Stimulated activated CD4-positive, alpha-beta T cell treated with anti-CD3 and anti-CD28 coated beads, Interleukin-1b, Interleukin-23, amount 100 ng/mL, for 1 hour (primary cell): ENCODE results near the gene TBKBP1.

Experiments used
- DNase-seq, 2 donors: peaks; one replicate each; pipeline ENCODE4 v3.0.0-alpha.2; 2020; ENCODE audit warnings: low read depth in 2 of 2

The TBKBP1 gene

GRCh38 chr17:47693731-47694580 lies at the start of gene TBKBP1:
TSS of gene TBKBP1 (plus strand) at chr17:47694161. CDS start at chr17:47696113, 1,952 bp downstream.
- DNase-seq, result no peak

DNA sequence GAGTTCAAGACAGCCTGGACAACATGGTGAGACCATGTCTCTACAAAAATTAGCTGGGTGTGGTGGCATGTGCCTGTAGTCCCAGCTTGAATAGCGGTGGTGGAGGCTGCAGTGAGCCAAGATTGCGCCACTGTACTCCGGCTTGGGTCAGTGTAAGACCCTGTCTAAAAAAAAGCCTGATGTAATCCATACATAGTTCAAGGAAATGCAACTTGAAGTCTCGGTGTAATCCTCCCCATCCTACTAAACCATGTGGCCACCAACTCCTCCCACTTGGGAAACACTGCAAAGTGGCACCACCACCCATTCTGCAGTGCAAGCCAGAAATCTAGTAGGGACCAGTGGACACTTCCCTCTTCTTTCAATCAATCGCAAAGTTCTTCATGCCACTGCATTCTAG lies 49.6 kb upstream of the TBKBP1 start:
- no peak for DNase-seq

DNA sequence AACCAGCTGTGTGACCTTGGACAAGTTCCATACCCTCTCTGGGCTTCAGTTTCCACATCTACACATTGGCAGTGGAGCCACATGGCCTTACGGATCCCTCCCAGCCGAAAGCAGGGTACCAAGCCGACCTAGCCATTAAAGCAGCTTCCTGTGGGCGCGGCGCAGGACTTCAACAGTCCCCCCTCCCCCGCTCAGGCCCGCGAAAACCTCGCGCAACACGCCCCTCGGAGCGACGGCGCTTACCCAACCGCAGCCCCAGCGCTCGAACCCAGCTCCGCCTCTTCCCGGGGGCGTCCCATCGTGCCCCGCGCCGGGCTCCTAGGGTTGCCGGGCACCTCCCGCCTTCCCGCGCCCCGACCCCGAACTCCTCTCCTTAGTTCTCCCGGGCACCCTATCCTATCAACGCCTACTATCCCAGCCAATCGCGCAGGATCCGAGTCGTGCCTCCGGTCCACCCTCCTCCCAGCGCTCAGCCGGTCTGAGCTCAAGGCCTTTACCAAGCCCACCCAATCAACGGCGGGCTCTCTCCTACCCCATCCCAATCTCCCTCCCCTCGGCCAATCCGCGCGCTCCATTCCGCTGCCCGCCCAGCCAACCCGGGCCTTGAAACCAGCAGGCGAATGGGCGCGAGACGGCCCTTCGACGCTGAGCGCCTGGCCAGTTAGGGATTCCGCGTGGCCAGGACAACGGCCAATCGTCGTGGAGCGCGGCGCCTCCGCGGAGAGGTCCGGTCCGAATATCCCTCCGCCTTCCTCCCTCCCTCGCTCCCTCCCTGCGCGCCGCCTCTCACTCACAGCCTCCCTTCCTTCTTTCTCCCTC lies 44.6 kb upstream of the TBKBP1 start, which contains the start of gene KPNB1:
Gene KPNB1, plus strand, starts transcription at position 767 of the 819 bp plus-strand sequence. CDS start 326 bp downstream, outside the sequence.
- peak; percentile 84 to 92 for DNase-seq

- peak in 1 of 2 donors; percentile 38 for DNase-seq
Observed at GRCh38 chr17:47649972-47650524, 43.9 kb upstream of the TBKBP1 start.

DNA sequence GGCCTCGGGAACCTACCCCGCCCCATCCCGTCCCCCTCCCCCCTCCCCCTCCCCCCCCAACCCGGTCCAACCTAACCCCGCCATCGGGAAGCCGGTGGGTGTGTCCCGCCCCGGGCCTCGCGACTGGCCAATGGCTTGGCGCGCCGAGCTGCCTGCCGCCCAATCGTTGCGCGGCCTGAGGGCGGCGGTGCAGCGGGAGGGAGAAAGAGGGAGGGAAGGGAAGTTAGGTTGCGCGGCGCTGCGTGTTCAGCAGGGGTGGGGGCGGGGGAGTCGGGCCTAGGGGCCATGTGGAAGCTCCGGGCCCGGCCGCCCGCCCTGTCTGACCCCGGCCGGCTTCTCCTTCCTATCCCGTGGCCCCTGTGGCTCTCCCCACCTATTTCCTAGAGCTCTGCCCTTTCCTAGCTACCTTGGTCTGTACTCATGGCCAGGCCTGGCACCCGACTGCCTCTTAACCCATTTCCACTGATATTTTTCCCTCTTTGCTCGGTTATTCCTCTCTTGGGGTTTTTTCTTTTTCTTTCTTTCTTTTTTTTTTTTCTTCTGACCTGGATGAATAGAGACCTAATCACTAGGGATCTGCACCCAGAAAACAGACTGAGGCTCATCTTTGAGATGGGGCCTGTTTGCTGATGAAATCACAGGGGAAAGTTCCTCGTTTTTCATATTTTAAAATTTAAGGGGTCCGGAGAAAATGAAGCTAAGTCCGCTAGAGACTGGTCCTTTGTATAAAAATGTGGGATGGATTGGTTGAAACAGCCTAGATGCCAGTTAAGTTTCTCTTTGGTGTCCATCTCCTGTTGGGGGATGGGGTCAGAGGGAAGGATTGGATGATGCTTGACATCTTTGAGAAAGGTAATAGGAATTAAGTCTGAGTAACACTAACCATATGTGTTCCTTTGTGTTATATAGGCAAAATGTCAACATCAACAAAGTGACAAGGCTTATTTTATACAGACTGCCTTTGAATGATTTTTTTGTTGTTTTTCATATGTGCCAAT lies 43.1 kb upstream of the TBKBP1 start:
- DNase-seq, result peak; percentile 79 to 82

- no peak for DNase-seq
Observed at GRCh38 chr17:47651704-47652103, 42.3 kb upstream of the TBKBP1 start.

GRCh38 chr17:47652570-47652969 lies 41.4 kb upstream of the TBKBP1 start:
- no peak for DNase-seq

GRCh38 chr17:47653442-47653841 lies 40.5 kb upstream of the TBKBP1 start:
- DNase-seq, result no peak

DNA sequence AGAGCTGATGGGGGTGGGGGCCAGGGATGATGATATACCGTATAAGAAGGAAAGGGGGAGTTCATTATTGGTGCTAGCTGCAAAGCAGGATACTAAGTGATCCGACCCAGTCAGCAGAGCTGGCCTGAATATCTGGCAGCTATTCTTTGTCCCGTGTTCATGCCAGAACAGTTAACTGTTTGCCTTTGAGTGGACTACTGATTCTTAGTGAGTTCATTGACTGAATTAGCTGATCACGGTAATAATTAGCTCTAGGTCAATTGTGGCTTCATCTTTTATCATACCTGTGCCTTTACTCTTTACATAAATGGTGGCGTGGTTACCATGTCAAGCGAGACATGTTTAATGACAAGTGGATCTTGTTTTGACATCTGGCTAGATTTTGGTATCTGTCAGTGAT lies 39.0 kb upstream of the TBKBP1 start:
- no peak for DNase-seq

GRCh38 chr17:47660064-47660492 lies 33.9 kb upstream of the TBKBP1 start:
- no peak for DNase-seq

GRCh38 chr17:47663912-47664623 lies 29.9 kb upstream of the TBKBP1 start:
- DNase-seq, result peak in 1 of 2 donors; percentile 24

- DNase-seq, result no peak
Observed at GRCh38 chr17:47664624-47664941, 29.4 kb upstream of the TBKBP1 start.

GRCh38 chr17:47665655-47666054 lies 28.3 kb upstream of the TBKBP1 start:
- DNase-seq, result no peak

DNA sequence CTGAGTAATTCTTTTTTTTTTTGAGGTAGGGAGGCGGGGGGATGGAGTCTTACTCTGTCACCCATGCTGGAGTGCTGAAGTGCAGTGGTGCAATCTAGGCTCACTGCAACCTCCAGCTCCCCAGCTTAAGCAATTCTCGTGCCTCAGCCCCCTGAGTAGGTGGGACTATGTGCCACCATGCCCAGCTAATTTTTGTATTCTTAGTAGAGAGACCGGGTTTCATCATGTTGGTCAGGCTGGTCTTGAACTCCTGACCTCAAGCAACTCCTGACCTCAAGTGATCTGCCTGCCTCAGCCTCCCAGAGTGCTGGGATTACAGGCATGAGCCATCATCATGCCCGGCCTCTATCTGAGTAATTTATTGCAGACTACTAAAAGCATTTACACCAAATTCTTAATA lies 24.9 kb upstream of the TBKBP1 start:
- DNase-seq, result no peak

- DNase-seq, result no peak
Observed at GRCh38 chr17:47670064-47670463, 23.9 kb upstream of the TBKBP1 start.

DNA sequence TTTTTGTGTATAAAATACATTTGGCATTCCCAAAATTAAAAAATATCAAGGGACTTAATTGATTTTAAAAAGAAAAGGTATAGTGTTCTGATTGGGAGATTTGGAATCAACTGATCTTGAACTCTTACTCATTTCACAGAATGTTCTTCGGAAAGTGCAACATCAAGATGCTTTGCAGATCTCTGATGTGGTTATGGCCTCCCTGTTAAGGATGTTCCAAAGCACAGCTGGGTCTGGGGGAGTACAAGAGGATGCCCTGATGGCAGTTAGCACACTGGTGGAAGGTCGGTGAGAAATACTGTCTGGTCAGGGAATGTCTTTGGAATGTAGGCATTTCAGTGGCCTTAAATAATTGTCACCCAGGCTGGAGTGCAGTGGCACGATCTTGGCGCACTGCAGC lies 19.5 kb upstream of the TBKBP1 start:
- DNase-seq, result no peak

DNA sequence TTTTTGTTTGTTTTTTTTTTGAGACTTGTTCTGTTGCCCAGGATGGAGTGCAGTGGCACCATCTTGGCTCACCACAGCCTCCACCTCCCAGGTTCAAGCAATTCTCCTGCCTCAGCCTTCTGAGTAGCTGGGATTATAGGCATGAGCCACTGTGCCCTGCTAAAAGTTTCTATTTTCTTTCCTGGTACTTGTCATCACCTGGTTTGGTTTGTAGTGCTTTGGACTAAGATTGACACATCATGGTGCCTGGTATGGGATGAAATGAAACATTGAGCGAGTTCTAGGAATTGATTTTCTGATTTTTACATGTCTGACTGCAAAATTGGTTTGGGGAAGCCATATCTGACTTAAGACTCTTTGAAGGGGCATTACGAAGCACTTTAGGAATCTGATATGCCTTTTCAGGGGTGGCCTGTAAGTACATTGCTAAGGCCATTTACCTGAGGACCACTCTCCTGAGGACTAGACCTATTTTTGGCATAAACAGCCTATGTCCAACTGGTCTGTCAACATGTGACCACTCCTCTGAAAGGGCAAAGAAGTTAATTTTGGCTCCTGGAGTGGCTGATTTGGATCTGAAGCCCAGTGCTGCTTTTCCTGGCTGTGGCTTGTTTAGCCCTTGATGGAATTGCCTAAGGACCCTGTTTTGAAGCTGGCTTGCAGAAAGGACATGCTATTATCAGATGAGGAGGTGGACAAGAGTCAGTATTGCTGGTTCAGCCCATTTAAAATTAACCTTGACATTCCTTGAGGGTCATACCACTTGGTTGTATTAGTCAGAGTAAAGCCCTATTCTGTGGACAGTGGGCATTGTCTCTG lies 18.4 kb upstream of the TBKBP1 start:
- DNase-seq, result no peak

GRCh38 chr17:47676199-47676472 lies 17.8 kb upstream of the TBKBP1 start:
- no peak for DNase-seq

DNA sequence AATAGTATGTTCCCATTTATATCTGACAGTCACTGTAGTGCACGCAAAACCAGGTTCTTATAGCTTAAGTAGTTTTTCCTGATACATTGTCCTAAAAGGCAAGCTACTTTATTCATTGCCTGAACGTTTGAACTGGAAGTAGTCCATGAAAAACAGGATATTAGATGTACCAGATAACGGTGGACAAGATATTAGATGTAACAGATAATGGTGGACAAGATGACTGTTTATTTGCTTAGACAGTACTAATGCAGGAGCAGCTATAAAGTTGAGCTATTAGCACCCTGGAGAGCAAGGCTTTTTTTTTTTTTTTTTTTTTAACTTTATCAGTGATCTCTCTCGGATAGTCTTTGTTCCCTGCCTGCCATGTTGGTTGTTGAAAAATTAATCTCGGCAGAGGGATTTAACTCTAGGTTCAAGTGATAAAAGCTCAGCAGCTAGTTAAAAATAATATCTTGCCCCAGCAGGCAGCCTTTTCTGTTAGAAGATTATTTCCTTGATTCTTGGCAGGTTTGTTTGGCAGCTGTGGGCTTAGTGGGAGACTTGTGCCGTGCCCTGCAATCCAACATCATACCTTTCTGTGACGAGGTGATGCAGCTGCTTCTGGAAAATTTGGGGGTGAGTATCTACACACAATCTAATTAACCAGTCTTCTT lies 17.3 kb upstream of the TBKBP1 start:
- no peak for DNase-seq
